BE2C (cell line): ENCODE measurements around the gene ROPN1.
"Not testable (repeated sequence)": the region's sequence is repeated elsewhere in the genome, so short reads cannot be mapped to it uniquely, and the experiment has no call there.

ENCODE experiments used
- DNase-seq: peaks from one replicate; pipeline ENCODE4 v3.0.0-alpha.2; 2020
- H3K27me3 ChIP-seq: fragments of 250-450 bp; sonication (Bioruptor Pico); 2 replicates; pipeline ENCODE4 v1.5.1; 2020; ENCODE audit warnings: mild to moderate bottlenecking
- H3K36me3 ChIP-seq: fragments of 250-450 bp; sonication (Bioruptor Pico); 2 replicates; pipeline ENCODE4 v1.5.1; 2020; ENCODE audit warnings: mild to moderate bottlenecking
- H3K4me1 ChIP-seq: fragments of 250-450 bp; sonication (Bioruptor Pico); 2 replicates; pipeline ENCODE4 v1.5.1; 2020
- H3K4me3 ChIP-seq: 2 replicates; pipeline ENCODE4 v1.5.1; 2011; ENCODE audit warnings: low read depth, low read length
- H3K9me3 ChIP-seq: fragments of 250-450 bp; sonication (Bioruptor Pico); 2 replicates; pipeline ENCODE4 v1.5.1; 2020
- TF ChIP-seq, protein P1 (sequence below): IDR thresholded peaks from 2 replicates; pipeline ENCODE4 v1.5.1; 2012; ENCODE audit warnings: mild to moderate bottlenecking, low read depth, low read length

ROPN1 gene

DNA sequence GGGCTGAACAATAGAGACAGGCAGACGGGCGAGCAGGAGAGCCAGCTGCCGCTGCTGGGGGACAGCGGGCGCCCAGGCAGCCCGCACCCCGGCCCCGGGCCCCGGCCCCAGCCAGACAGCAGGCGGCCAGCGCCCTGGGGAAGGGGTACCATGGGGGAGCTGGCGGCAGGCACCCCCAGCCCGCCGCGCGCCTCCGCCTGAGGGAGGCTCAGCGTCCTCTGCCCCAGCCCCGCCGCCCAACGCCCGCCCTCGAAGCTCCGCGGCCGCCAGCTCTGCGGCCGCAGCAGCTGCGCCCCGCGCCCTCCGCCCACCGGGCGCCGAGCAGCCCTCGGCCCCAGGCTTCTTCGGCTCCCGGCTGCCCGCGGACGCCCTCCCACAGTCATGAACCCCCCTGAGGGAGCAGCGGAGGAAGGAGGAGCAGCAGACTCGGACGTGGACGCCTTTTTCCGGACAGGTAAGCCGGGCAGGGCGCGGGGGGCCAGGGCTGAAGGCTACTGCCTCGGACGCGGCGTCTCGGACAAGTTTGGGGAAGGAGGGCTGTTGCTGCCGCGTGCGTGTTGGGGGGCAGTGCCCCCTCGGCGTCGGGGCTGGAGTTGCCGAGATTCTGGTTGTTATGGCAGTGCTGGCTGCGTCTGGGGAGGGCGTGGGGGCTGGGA, 41.6 kb upstream of the ROPN1 start, which contains the start of gene KALRN:
Gene KALRN (plus strand): TSS at position 10 of the 656 bp plus-strand sequence.
- Histone ChIP-seq H3K9me3 (no peaks in the 10 kb centered on the region), H3K27me3 (no peaks in the 10 kb centered on the region), H3K4me3 (peak within 1 kb of the TSS; percentile 91), H3K36me3 (no peaks in the 10 kb centered on the region), H3K4me1 (peaks cover 19% of the 10 kb centered on the region)
- TF ChIP-seq, protein P1, sequence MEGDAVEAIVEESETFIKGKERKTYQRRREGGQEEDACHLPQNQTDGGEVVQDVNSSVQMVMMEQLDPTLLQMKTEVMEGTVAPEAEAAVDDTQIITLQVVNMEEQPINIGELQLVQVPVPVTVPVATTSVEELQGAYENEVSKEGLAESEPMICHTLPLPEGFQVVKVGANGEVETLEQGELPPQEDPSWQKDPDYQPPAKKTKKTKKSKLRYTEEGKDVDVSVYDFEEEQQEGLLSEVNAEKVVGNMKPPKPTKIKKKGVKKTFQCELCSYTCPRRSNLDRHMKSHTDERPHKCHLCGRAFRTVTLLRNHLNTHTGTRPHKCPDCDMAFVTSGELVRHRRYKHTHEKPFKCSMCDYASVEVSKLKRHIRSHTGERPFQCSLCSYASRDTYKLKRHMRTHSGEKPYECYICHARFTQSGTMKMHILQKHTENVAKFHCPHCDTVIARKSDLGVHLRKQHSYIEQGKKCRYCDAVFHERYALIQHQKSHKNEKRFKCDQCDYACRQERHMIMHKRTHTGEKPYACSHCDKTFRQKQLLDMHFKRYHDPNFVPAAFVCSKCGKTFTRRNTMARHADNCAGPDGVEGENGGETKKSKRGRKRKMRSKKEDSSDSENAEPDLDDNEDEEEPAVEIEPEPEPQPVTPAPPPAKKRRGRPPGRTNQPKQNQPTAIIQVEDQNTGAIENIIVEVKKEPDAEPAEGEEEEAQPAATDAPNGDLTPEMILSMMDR: no peak
- DNase-seq: peak; percentile 34

DNA sequence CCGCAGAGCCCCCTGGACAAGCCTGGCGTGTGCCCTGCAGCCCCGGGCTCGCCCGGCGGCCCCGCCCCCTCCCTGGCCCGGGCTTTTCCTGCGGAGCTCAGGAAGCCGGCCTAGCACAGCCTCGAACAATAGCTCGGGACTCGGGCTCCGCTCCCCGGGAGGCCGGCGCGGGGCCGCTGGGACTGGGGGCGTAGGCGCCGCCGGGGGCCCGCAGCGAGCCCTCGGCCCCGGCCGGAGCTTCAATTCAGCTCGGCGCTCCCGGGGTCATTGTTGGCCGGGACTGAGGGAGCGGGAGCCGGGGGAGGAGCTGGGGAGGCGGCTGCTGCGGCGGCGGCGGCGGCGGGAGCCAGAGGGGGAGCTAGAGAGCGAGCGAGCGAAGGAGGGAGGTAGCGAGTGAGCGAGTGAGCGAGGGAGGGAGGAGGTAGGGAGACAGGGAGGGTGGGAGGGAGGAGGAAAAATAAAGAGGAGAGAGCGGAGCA, 41.0 kb upstream of the ROPN1 start:
- Histone ChIP-seq H3K4me3 (peak overlapping the region; percentile 91), H3K4me1 (peaks cover 19% of the 10 kb centered on the region), H3K36me3 (no peaks in the 10 kb centered on the region), H3K9me3 (no peaks in the 10 kb centered on the region), H3K27me3 (no peaks in the 10 kb centered on the region)
- TF ChIP-seq, protein P1: peak; percentile 44
- peak; percentile 93 for DNase-seq

DNA sequence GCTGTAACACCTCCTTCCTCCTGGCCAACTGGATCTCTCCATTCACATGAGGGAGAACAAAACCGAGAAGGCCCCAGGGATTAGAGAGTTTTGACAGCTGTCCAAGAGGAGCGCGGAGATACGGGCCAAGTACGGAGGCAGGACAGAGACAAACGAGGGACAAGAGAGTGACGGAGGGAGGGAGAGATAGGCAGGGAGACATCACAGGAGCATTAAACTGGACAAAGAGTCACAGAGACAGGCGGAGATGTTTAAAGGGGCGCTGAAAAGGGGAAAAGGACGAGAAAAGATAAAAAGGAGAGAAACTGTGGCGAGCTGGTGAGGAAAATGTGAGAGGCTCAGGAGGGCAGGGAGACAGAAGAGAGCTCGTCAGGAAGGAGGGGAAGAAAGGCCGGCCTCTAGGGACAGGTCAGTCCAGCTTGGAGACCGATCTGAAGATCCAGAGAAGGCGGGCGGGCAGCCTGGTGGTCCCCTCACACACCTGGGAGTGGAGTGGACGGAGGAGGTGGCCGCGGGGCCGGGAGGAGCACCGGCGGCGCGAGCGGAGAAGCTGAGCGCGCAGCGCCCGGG, 40.5 kb upstream of the ROPN1 start:
- peak overlapping the region; percentile 78 for H3K4me3 ChIP-seq
- H3K27me3 ChIP-seq: no peaks in the 10 kb centered on the region
- no peaks in the 10 kb centered on the region for H3K9me3 ChIP-seq
- peaks cover 15% of the 10 kb centered on the region for H3K4me1 ChIP-seq
- DNase-seq: peak; percentile 78
- TF ChIP-seq, protein P1: no peak
- no peaks in the 10 kb centered on the region for H3K36me3 ChIP-seq

DNA sequence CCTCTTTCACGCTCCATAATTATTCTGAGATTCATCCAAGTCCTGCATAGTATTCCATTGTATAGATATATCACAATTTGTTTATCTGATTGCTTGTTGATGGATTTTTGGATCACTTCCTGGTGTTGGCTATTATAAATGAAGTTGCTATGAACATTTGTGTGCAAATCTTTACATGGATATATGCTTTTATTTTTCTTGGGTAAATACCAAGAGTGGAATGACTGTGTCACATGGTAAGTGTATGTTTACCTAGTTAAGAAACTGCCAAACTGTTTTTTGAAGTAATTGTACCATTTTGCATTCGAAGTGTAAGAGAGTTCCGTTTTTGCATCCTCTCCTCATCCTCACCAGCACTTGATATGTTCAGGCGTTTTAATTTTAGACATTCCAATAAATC, 34.6 kb upstream of the ROPN1 start:
- Histone ChIP-seq H3K27me3 (no peaks in the 10 kb centered on the region), H3K4me1 (peaks cover 4% of the 10 kb centered on the region), H3K36me3 (no peaks in the 10 kb centered on the region), H3K4me3 (no peak overlapping the region), H3K9me3 (no peaks in the 10 kb centered on the region)
- TF ChIP-seq, protein P1: no peak
- DNase-seq: no peak

DNA sequence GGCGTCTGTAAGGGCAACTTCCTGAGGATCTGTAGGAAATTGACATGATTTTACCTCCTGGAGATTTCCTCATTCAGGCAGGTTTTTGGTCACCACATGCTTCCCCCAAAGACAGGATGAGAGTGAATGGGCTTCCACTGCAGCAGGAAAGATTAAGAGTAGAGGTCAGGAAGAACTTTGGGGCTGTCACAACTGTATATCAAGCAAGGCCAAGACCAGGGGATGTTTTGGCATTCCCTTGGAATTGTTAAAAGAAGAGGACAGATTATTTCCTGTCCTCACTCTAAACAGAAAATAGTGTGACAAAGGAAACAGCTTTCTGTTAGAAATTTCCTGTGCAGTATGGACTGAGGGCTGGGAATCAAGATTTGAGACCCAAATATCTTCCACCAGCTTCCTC, 31.6 kb upstream of the ROPN1 start:
- not testable (repeated sequence) for H3K36me3 ChIP-seq, H3K27me3 ChIP-seq

DNA sequence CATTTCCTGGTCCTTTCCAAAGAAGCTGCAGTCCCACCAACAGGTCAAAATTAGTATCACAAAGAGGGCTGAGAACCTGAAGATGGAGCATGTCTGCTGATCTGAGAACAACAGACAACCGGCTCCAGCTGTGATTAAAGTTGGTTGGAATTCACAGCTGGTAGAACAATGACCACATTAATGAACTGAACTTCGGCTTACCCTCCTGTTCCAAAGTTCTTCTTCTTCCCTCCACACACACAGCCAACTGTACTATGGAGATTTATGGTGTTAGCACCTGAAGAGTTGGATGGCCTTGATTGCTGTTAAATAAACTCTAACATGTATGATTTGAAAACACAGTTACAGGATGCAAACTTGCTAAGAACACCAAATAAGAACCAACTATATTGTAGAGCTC, 27.4 kb upstream of the ROPN1 start:
- H3K4me1 ChIP-seq: peaks cover 15% of the 10 kb centered on the region
- peaks cover under 1% of the 10 kb centered on the region for H3K9me3 ChIP-seq
- no peak for DNase-seq
- H3K4me3 ChIP-seq: no peak overlapping the region
- no peaks in the 10 kb centered on the region for H3K27me3 ChIP-seq
- H3K36me3 ChIP-seq: no peaks in the 10 kb centered on the region
- TF ChIP-seq, protein P1: no peak

More for the DNA sequence above, 31.6 kb upstream of the ROPN1 start:
- H3K4me3 ChIP-seq, DNase-seq, H3K9me3 ChIP-seq, H3K4me1 ChIP-seq: not testable (repeated sequence)

DNA sequence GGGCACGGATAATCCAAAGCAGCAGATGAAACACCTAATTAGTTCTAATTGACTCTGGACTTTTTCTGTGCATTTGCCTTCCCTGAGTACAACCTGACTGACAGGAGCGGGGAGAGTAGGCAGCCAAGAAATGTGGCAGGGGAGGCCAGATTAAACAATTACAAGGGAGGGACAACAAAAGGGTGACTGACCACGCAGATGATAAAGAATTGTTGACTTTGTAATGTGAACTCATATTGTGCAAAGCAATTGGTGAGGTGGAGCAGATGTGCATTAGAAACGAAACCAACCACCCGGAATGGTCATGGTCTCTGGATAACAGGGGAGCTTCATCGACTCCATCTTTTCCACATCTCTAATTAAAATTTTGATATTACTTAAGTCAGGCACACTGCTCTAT, 25.6 kb upstream of the ROPN1 start:
- not testable (repeated sequence) for H3K9me3 ChIP-seq, DNase-seq, H3K36me3 ChIP-seq, H3K27me3 ChIP-seq, H3K4me3 ChIP-seq
- H3K4me1 ChIP-seq: peaks cover 15% of the 10 kb centered on the region
